Epithelial cell of esophagus (primary cell): ENCODE results near the gene DTWD2.
A peak's percentile ranks its signal among the peaks of the same experiment; 100 is the strongest.

Source experiments
- DNase-seq: peaks from one replicate; pipeline ENCODE4 v3.0.0; 2010; ENCODE audit warnings: low read depth
- H3K4me3 ChIP-seq: 2 replicates; pipeline ENCODE4 v1.5.1; 2011; ENCODE audit warnings: mild to moderate bottlenecking, low read length, control low read depth
- CTCF ChIP-seq: IDR thresholded peaks from 2 replicates; pipeline ENCODE4 v1.5.1; 2011; ENCODE audit warnings: low read depth, mild to moderate bottlenecking, low read length, control low read depth, inconsistent platforms; ENCODE audit not compliant: insufficient read depth; ENCODE audit errors: missing control alignments

DTWD2 gene

GRCh38 chr5:119031011-119031886 is 42.9 kb upstream of the DTWD2 start:
- no peak for DNase-seq
- no peak overlapping the region for H3K4me3 ChIP-seq
- TF ChIP-seq CTCF: no peak

DNA sequence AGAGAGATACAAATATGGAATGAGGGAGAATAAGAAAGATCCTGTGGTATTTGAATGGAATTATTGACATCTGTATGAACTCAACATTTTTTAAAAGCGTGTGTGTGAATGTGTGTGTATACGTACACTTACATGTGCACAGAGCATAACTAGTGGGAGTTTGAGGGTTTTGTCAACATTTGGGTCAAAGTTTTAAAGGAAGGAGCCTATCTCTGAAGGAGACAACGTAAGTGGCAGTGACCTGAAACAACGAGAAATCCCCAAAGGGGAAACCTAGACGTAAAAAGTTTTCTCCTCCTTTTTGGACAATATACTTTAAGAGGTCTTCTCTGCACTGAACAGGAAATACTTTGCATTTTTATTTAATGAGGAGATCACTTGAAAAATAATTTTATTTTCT is 40.2 kb upstream of the DTWD2 start:
- H3K4me3 ChIP-seq: no peak overlapping the region
- no peak for DNase-seq
- no peak for TF ChIP-seq CTCF

DNA sequence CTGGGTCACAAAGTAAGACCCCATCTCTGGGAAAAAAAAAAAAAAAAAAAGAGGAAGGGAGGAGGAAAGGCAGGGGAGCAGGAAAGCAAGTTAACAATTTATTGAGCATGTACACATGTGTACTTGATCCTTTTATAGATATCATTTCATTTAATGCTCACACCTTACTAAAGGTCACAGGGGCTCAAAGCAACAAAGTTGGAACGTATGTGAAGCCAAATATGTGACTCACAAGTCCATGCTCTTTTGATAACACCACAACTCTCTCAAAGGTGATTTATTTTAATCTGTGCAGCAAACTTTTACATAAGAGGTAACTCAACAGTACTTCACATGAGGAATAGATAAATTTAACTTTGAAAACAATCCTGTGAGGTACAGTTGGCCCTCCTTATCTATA is 34.4 kb upstream of the DTWD2 start:
- DNase-seq: no peak
- H3K4me3 ChIP-seq: no peak overlapping the region
- no peak for TF ChIP-seq CTCF

DNA sequence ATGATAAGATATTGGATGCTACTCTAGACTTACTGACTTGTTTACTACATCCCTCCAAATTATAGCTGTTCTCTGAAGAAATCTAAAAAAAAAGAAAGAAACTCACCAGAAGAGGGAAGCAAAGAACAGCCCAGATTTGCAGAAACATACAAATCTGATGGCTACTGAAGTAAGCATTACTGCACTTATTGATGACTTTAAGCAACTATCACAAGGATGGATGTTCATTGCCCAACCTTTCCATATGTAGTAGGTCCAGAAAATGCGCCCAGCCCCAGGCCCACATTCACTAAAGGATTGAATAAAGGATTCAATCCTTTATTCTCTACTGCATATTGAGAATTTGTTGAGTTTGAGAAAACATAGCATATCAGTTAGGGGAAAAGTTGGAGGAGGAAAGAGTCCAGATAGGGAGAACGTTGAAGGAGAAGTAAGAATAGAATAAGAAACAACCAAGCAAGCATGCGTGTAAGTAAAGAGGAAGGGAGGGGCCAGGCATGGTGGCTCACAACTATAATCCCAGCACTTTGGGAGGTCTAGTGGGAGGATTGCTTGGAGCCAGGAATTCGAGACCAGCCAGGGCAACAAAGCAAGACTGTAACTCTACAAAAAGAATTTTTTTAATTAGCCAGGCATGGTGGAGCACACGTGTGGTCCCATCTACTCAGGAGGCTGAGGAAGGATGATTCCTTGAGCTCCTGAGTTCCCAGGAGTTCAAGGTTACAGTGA is 33.8 kb upstream of the DTWD2 start:
- no peak overlapping the region for H3K4me3 ChIP-seq
- DNase-seq: peak; percentile 50

DNA sequence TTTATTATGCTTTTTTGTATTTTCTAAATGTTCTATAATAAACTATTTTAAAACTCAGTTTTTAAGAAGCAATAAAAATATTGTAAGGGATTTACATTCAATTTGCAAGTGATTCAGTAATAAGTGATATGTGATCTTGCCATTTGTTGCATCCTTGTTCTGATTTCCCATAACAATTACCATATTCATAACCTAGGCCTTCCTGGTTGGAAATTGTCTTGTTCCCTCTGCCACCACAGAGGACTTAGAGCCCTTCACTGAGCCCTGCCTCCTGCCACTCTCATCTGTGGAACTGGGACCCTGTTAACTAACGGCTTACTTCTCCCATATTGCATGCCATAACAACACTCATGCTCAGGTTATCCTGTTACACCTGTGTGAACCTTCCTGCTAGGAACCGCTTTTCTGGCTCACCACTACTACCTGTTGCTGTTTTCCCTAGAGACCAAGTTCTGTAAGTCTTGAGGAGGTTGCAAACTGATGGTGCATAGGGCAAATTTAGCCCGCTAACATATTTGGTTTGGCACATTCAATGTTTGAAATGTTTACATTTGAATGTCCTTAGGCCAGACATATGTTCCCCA is 32.9 kb upstream of the DTWD2 start:
- DNase-seq: no peak
- no peak for TF ChIP-seq CTCF
- H3K4me3 ChIP-seq: no peak overlapping the region

More for the DNA sequence above, 33.8 kb upstream of the DTWD2 start:
- TF ChIP-seq CTCF: peak; percentile 49

DNA sequence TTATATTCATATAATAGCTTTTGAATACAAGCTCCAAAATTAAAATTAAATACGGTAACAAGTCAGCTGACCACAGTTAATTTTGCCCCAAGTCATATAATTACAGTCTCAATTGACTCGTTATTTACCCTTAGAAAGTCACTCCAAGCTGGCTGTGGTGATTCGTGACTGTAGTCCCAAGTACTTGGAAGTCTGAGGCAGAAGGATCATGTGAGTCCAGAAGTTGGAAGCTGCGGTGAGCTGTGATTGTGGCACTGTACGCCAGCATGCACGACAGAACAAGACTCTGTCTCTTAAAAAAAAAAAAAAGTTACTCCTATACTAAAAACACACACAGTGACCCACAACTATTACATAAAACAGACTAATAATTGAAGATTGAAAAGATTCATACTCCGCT is 31.6 kb upstream of the DTWD2 start:
- no peak for TF ChIP-seq CTCF
- H3K4me3 ChIP-seq: no peak overlapping the region
- DNase-seq: peak; percentile 3

GRCh38 chr5:119019501-119019900 is 31.2 kb upstream of the DTWD2 start:
- no peak for DNase-seq
- H3K4me3 ChIP-seq: no peak overlapping the region
- TF ChIP-seq CTCF: no peak
